Ishikawa (cell line): ENCODE measurements around the gene TSPAN12.

Experiments
- CEBPB ChIP-seq: IDR thresholded peaks from 2 replicates; pipeline ENCODE4 v1.6.1; 2012
- CREB1 ChIP-seq: IDR thresholded peaks from 2 replicates; pipeline ENCODE4 v1.6.1; 2012; ENCODE audit warnings: low read depth
- EGR1 ChIP-seq: IDR thresholded peaks from 2 replicates; pipeline ENCODE4 v1.6.1; 2012
- EP300 ChIP-seq: IDR thresholded peaks from 2 replicates; pipeline ENCODE4 v1.6.1; 2012; ENCODE audit warnings: borderline replicate concordance
- FOXM1 ChIP-seq: IDR thresholded peaks from 2 replicates; pipeline ENCODE4 v1.6.1; 2012; ENCODE audit warnings: low read depth, borderline replicate concordance
- NFIC ChIP-seq: IDR thresholded peaks from 2 replicates; pipeline ENCODE4 v1.6.1; 2012
- RAD21 ChIP-seq: IDR thresholded peaks from 2 replicates; pipeline ENCODE4 v1.6.1; 2012; ENCODE audit warnings: low read depth
- TAF1 ChIP-seq: IDR thresholded peaks from 2 replicates; pipeline ENCODE4 v1.6.1; 2012; ENCODE audit warnings: low read depth, mild to moderate bottlenecking
- TEAD4 ChIP-seq: IDR thresholded peaks from 2 replicates; pipeline ENCODE4 v1.6.1; 2012
- YY1 ChIP-seq: IDR thresholded peaks from 2 replicates; pipeline ENCODE4 v1.6.1; 2012; ENCODE audit warnings: low read depth
- ZBTB7A ChIP-seq: IDR thresholded peaks from 2 replicates; pipeline ENCODE4 v1.6.1; 2012; ENCODE audit warnings: low read depth
- TF ChIP-seq, protein P1 (sequence below): IDR thresholded peaks from 2 replicates; pipeline ENCODE4 v1.6.1; 2012; ENCODE audit warnings: low read depth, mild to moderate bottlenecking
- TF ChIP-seq, protein P2 (sequence below): IDR thresholded peaks from 2 replicates; pipeline ENCODE4 v1.6.1; 2012
- TF ChIP-seq, protein P3 (sequence below): IDR thresholded peaks from 2 replicates; pipeline ENCODE4 v1.6.1; 2012

DNA sequence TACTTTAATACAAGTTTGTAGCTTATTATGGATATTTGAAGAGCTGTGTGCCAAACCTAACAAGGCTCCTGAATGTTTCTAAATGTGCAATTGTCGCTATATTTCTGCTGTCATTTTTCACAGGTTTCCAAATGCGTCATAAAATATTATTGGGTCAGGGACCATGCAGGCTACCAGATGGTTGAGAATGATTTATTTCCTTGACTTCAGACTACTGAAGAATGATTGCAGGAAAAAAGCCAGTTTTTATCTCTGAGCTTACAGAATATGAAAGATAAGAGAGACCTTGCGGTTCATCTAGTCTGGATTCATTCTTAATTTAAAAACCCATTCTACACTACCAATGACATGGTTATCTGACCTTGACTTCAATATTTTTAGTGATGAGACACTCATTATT is 55.2 kb downstream of the TSPAN12 start:
- TF ChIP-seq, protein P1, sequence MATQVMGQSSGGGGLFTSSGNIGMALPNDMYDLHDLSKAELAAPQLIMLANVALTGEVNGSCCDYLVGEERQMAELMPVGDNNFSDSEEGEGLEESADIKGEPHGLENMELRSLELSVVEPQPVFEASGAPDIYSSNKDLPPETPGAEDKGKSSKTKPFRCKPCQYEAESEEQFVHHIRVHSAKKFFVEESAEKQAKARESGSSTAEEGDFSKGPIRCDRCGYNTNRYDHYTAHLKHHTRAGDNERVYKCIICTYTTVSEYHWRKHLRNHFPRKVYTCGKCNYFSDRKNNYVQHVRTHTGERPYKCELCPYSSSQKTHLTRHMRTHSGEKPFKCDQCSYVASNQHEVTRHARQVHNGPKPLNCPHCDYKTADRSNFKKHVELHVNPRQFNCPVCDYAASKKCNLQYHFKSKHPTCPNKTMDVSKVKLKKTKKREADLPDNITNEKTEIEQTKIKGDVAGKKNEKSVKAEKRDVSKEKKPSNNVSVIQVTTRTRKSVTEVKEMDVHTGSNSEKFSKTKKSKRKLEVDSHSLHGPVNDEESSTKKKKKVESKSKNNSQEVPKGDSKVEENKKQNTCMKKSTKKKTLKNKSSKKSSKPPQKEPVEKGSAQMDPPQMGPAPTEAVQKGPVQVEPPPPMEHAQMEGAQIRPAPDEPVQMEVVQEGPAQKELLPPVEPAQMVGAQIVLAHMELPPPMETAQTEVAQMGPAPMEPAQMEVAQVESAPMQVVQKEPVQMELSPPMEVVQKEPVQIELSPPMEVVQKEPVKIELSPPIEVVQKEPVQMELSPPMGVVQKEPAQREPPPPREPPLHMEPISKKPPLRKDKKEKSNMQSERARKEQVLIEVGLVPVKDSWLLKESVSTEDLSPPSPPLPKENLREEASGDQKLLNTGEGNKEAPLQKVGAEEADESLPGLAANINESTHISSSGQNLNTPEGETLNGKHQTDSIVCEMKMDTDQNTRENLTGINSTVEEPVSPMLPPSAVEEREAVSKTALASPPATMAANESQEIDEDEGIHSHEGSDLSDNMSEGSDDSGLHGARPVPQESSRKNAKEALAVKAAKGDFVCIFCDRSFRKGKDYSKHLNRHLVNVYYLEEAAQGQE, result no peak
- TF ChIP-seq, protein P2, sequence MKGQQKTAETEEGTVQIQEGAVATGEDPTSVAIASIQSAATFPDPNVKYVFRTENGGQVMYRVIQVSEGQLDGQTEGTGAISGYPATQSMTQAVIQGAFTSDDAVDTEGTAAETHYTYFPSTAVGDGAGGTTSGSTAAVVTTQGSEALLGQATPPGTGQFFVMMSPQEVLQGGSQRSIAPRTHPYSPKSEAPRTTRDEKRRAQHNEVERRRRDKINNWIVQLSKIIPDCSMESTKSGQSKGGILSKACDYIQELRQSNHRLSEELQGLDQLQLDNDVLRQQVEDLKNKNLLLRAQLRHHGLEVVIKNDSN, result no peak
- TF ChIP-seq NFIC (no peak), ZBTB7A (no peak), YY1 (no peak), CEBPB (no peak), EP300 (no peak), TAF1 (no peak), FOXM1 (no peak), CREB1 (no peak), RAD21 (no peak), TEAD4 (no peak), EGR1 (no peak)
- TF ChIP-seq, protein P3, sequence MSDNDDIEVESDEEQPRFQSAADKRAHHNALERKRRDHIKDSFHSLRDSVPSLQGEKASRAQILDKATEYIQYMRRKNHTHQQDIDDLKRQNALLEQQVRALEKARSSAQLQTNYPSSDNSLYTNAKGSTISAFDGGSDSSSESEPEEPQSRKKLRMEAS, result no peak
